ENCODE measurements around the gene TAS2R38.
"Not testable (repeated sequence)": the region's sequence is repeated elsewhere in the genome, so short reads cannot be mapped to it uniquely, and the experiment has no call there.

Gene TAS2R38

GRCh38 chr7:141973673-141974072 is at the start of gene TAS2R38:
Gene TAS2R38, minus strand, starts transcription at chr7:141973773. Its CDS starts 84 bp downstream, at chr7:141973689.
- no peak for DNase-seq (ENCODE audit: low spot score)

- no peak for DNase-seq (ENCODE audit: low spot score)
These were observed 44.6 kb upstream of the TAS2R38 start for GRCh38 chr7:142018154-142018553.

- DNase-seq (ENCODE audit: low spot score) = no peak
These were observed 43.9 kb upstream of the TAS2R38 start for GRCh38 chr7:142017451-142017850.

GRCh38 chr7:142012825-142013511 is 39.4 kb upstream of the TAS2R38 start:
- DNase-seq (ENCODE audit: low spot score) = no peak

- no peak for DNase-seq (ENCODE audit: low spot score)
These were observed 37.5 kb upstream of the TAS2R38 start for GRCh38 chr7:142010952-142011548.

- no peak for DNase-seq (ENCODE audit: low spot score)
These were observed 35.6 kb upstream of the TAS2R38 start for GRCh38 chr7:142009187-142009586.

- no peak for DNase-seq (ENCODE audit: low spot score)
These were observed 33.0 kb upstream of the TAS2R38 start for GRCh38 chr7:142006577-142006976.

GRCh38 chr7:142002179-142002578 is 28.6 kb upstream of the TAS2R38 start:
- no peak for DNase-seq (ENCODE audit: low spot score)

- DNase-seq (ENCODE audit: low spot score) = no peak
These were observed 27.7 kb upstream of the TAS2R38 start for GRCh38 chr7:142001163-142001874.

- DNase-seq (ENCODE audit: low spot score) = no peak
These were observed 26.7 kb upstream of the TAS2R38 start for GRCh38 chr7:142000244-142000643.

GRCh38 chr7:141999058-141999623 is 25.6 kb upstream of the TAS2R38 start:
- DNase-seq (ENCODE audit: low spot score) = no peak

- DNase-seq (ENCODE audit: low spot score) = no peak
These were observed 19.8 kb upstream of the TAS2R38 start for GRCh38 chr7:141993354-141993753.

GRCh38 chr7:141992688-141993087 is 19.1 kb upstream of the TAS2R38 start:
- no peak for DNase-seq (ENCODE audit: low spot score)

GRCh38 chr7:141992156-141992555 is 18.6 kb upstream of the TAS2R38 start:
- DNase-seq (ENCODE audit: low spot score) = no peak

GRCh38 chr7:141991140-141991539 is 17.6 kb upstream of the TAS2R38 start:
- DNase-seq (ENCODE audit: low spot score) = no peak

GRCh38 chr7:141990011-141990725 is 16.6 kb upstream of the TAS2R38 start:
- no peak for DNase-seq (ENCODE audit: low spot score)

- not testable (repeated sequence) for DNase-seq (ENCODE audit: low spot score)
These were observed 14.2 kb upstream of the TAS2R38 start for GRCh38 chr7:141987803-141988202.

- no peak for DNase-seq (ENCODE audit: low spot score)
These were observed 13.3 kb upstream of the TAS2R38 start for GRCh38 chr7:141986923-141987322.

- DNase-seq (ENCODE audit: low spot score) = not testable (repeated sequence)
These were observed 12.4 kb upstream of the TAS2R38 start for GRCh38 chr7:141985926-141986325.

GRCh38 chr7:141979568-141979967 is 6.0 kb upstream of the TAS2R38 start:
- no peak for DNase-seq (ENCODE audit: low spot score)

- no peak for DNase-seq (ENCODE audit: low spot score)
These were observed 4.8 kb upstream of the TAS2R38 start for GRCh38 chr7:141978351-141978750.

All from activated CD4-positive, alpha-beta T cell treated with anti-CD3 and anti-CD28 coated beads, Interleukin-2, Interleukin-4, amounts not matched to agents 100 ng/mL and 50 ng/mL, durations not matched to agents 16 hours and 8 hours (primary cell).